Uterus (tissue), 2 donors: ENCODE data around the gene NCKAP5L.

Experiments
- CTCF ChIP-seq, 4 experiments: fragments of 200-600 bp in 2 of 4; fragments of 450-650 bp in 2 of 4; sonication (generic) in 2 of 4; IDR thresholded peaks; one replicate each; pipeline ENCODE4 v1.5.1; 2016 to 2019; ENCODE audit warnings: antibody characterized with exemption in 4 of 4, mild to moderate bottlenecking in 2 of 4, moderate library complexity in 1 of 4
- POLR2A ChIP-seq, 2 donors: fragments of 450-650 bp; IDR thresholded peaks; one replicate each; pipeline ENCODE4 v1.6.1; 2016; ENCODE audit warnings: antibody characterized with exemption in 2 of 2, mild to moderate bottlenecking in 1 of 2, moderate library complexity in 1 of 2

- TF ChIP-seq CTCF (IDR thresholded peaks at IDR 0.05) (no peak), POLR2A (IDR thresholded peaks at IDR 0.05) (no peak)
Measured at GRCh38 chr12:49803693-49804450, 24.3 kb downstream of the NCKAP5L start.
